ENCODE measurements around the gene TLR10.

Gene TLR10

DNA sequence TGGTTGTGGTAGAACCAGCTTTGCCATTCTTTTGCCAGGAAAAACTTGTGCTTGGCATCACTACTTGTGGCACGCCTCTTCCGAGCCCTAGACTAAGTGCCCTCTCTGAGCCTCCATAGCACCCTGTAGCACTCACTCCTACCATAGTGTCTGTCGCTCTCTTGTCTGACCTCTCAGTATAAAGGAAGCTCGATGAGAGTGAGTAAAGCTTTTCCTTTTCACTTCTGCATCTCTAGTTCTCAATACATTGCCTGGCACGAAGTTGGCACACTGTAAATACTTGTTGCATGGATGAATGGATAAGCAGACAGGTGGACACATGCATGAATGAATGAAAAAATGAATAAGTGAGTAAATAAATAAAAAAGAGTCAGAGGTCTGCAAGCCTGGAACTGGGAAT, 48.3 kb downstream of the TLR10 start:
- Histone ChIP-seq H3K27me3 (replicated peaks; ENCODE audit: insufficient read depth, low read length) (no peaks in the 10 kb centered on the region), H3K79me2 (ENCODE audit: low read length) (no peaks in the 10 kb centered on the region), H4K20me1 (ENCODE audit: insufficient read depth, low read length) (no peaks in the 10 kb centered on the region), H2AFZ (ENCODE audit: low read length) (no peak overlapping the region), H3K27ac (ENCODE audit: low read length) (no peak overlapping the region), H3K4me1 (ENCODE audit: low read length) (0 out of 2 replicates have a peak, but pooled peaks cover 7% of the 10 kb centered on the region), H3F3A (ENCODE audit: insufficient read depth, low read length) (no peaks in the 10 kb centered on the region; the same call in 1 of the 2 replicates), H3K4me3 (ENCODE audit: low read length) (no peak overlapping the region), H3K4me2 (ENCODE audit: low read depth, low read length) (no peak overlapping the region), H3K9me2 (replicated peaks; ENCODE audit: insufficient read depth, low read length) (no peaks in the 10 kb centered on the region), H3K9me3 (replicated peaks; ENCODE audit: insufficient read depth, low read length) (no peaks in the 10 kb centered on the region), H3K9ac (ENCODE audit: low read length) (no peak overlapping the region), H3K36me3 (replicated peaks; ENCODE audit: insufficient read depth, low read length) (no peaks in the 10 kb centered on the region)
- DNase-seq = no peak
- no peak for TF ChIP-seq EZH2phosphoT487 (IDR thresholded peaks at IDR 0.05; ENCODE audit: low read length)
- no peak for TF ChIP-seq EZH2 (optimal IDR thresholded peaks at IDR 0.05; ENCODE audit: low read depth, low read length)
- TF ChIP-seq, protein P1, sequence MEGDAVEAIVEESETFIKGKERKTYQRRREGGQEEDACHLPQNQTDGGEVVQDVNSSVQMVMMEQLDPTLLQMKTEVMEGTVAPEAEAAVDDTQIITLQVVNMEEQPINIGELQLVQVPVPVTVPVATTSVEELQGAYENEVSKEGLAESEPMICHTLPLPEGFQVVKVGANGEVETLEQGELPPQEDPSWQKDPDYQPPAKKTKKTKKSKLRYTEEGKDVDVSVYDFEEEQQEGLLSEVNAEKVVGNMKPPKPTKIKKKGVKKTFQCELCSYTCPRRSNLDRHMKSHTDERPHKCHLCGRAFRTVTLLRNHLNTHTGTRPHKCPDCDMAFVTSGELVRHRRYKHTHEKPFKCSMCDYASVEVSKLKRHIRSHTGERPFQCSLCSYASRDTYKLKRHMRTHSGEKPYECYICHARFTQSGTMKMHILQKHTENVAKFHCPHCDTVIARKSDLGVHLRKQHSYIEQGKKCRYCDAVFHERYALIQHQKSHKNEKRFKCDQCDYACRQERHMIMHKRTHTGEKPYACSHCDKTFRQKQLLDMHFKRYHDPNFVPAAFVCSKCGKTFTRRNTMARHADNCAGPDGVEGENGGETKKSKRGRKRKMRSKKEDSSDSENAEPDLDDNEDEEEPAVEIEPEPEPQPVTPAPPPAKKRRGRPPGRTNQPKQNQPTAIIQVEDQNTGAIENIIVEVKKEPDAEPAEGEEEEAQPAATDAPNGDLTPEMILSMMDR (IDR thresholded peaks at IDR 0.05; ENCODE audit: low read length) = no peak

GRCh38 chr4:38733663-38734062, 49.1 kb downstream of the TLR10 start:
- Histone ChIP-seq H3F3A (ENCODE audit: insufficient read depth, low read length) (no peaks in the 10 kb centered on the region; the same call in 1 of the 2 replicates), H3K9ac (ENCODE audit: low read length) (no peak overlapping the region), H3K27me3 (replicated peaks; ENCODE audit: insufficient read depth, low read length) (no peaks in the 10 kb centered on the region), H3K4me3 (ENCODE audit: low read length) (no peak overlapping the region), H3K9me2 (replicated peaks; ENCODE audit: insufficient read depth, low read length) (no peaks in the 10 kb centered on the region), H2AFZ (ENCODE audit: low read length) (no peak overlapping the region), H3K27ac (ENCODE audit: low read length) (no peak overlapping the region), H3K9me3 (replicated peaks; ENCODE audit: insufficient read depth, low read length) (no peaks in the 10 kb centered on the region), H4K20me1 (ENCODE audit: insufficient read depth, low read length) (no peaks in the 10 kb centered on the region), H3K4me2 (ENCODE audit: low read depth, low read length) (no peak overlapping the region), H3K79me2 (ENCODE audit: low read length) (no peaks in the 10 kb centered on the region), H3K4me1 (ENCODE audit: low read length) (0 out of 2 replicates have a peak, but pooled peaks cover 7% of the 10 kb centered on the region), H3K36me3 (replicated peaks; ENCODE audit: insufficient read depth, low read length) (no peaks in the 10 kb centered on the region)
- DNase-seq = no peak
- TF ChIP-seq EZH2phosphoT487 (IDR thresholded peaks at IDR 0.05; ENCODE audit: low read length) = no peak
- no peak for TF ChIP-seq EZH2 (optimal IDR thresholded peaks at IDR 0.05; ENCODE audit: low read depth, low read length)
- TF ChIP-seq, protein P1 (IDR thresholded peaks at IDR 0.05; ENCODE audit: low read length) = no peak

DNA sequence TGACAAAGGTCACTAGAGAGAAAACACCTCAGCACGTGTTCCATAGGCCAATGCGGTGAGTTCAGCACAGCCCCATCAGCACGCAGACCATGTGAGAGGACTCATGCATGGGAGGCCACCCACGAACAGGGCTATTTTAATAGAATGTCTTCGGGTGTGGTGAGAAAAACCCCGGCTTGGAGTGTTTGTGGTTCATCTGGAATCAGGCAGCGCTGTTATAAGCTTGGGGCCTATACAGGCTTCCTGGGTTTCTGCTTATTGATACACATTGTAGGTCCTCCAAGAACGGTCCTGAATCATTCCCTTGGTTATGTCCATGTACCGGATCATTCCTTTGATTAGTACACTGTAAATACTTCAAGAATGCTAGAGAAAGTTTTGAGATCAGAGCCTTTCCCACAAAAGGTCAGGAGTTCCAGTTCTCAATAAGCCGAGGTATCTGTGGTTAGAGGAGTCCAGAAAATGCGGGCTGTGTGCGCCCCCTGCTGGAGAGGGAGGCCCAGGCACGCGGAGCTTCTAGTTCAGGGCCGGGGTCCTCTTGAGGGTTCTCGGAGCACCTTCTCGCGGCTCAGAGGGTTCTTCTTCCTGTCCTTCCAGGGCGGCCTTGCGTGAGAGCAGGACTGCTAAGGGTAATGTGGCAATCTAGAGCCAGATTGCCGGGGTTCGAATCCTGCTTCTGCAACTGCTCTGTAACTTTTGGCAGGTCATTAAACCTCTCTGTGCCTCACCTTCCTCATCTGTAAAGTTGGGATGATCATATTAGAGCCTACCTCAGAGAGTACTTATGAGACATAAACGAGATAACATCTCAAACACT, 51.8 kb downstream of the TLR10 start:
- H3F3A ChIP-seq (ENCODE audit: insufficient read depth, low read length) = no peaks in the 10 kb centered on the region; the same call in 1 of the 2 replicates
- H3K9me2 ChIP-seq (replicated peaks; ENCODE audit: insufficient read depth, low read length) = no peaks in the 10 kb centered on the region
- no peaks in the 10 kb centered on the region for H3K9me3 ChIP-seq (replicated peaks; ENCODE audit: insufficient read depth, low read length)
- no peaks in the 10 kb centered on the region for H3K27me3 ChIP-seq (replicated peaks; ENCODE audit: insufficient read depth, low read length)
- no peaks in the 10 kb centered on the region for H3K36me3 ChIP-seq (replicated peaks; ENCODE audit: insufficient read depth, low read length)
- H3K27ac ChIP-seq (ENCODE audit: low read length) = no peak overlapping the region
- H2AFZ ChIP-seq (ENCODE audit: low read length) = no peak overlapping the region
- H3K9ac ChIP-seq (ENCODE audit: low read length) = no peak overlapping the region
- H3K4me2 ChIP-seq (ENCODE audit: low read depth, low read length) = no peak overlapping the region
- peak; percentile 66 for DNase-seq
- no peaks in the 10 kb centered on the region for H3K79me2 ChIP-seq (ENCODE audit: low read length)
- 0 out of 2 replicates have a peak, but pooled peaks cover 7% of the 10 kb centered on the region for H3K4me1 ChIP-seq (ENCODE audit: low read length)
- no peaks in the 10 kb centered on the region for H4K20me1 ChIP-seq (ENCODE audit: insufficient read depth, low read length)
- TF ChIP-seq EZH2phosphoT487 (IDR thresholded peaks at IDR 0.05; ENCODE audit: low read length) = no peak
- TF ChIP-seq, protein P1 (IDR thresholded peaks at IDR 0.05; ENCODE audit: low read length) = peak; percentile 98
- no peak overlapping the region for H3K4me3 ChIP-seq (ENCODE audit: low read length)
